ENCODE data around the gene CIC. TPM values are rescaled to one million over a fixed set of nuclear protein-coding genes. Genes with fewer than 3 reads are reported as not detected.

The CIC gene
- total and polyA plus RNA-seq, 9 of the 15 experiments (the other 6 are each of a cell fraction or from before 2014, with no cell fraction given): 0.07 to 44.7 (median 8.6) TPM

DNA sequence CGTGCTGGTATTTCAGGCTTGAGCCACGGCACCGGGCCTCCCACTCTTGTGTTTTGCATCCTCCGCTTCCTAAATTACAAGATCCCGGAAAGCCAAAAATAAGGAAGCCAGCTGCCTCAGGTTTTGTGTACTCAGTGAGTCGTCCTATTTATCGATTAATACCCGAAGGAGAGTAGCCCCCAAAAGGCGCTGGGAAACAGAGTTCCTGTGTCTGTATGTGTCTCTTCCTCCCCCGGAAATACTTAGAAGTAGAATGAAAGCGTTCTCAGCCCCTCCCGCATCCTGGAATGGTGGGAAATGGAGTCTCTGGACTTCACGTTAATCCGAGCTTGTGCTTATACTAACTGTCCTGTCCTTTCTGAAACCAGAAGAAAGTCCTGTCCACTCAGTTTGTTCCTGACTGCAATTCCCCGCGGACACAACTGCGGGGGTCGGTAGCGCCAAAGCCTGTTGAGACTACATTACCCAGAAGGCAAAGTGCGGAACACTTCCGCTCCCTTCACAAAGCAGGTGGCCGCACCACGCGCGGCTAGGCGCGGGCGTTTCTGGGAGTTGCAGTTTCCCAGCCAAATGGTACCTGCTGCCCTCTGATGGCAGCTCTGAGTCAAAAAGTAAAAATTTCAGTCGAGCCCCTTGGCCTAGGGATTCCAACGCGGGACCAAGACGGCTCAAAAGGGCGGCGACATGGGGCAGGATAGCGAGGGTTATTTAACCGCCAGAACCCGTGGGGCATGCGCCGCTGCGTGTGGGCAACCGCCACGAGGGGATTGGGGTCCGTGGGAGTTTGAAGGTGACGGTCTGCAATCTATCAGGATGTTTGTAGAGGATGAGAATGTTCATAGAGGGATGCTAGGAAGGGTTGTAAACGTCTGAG lies 24.5 kb upstream of the CIC start (continued):
- TF ChIP-seq, protein P1, sequence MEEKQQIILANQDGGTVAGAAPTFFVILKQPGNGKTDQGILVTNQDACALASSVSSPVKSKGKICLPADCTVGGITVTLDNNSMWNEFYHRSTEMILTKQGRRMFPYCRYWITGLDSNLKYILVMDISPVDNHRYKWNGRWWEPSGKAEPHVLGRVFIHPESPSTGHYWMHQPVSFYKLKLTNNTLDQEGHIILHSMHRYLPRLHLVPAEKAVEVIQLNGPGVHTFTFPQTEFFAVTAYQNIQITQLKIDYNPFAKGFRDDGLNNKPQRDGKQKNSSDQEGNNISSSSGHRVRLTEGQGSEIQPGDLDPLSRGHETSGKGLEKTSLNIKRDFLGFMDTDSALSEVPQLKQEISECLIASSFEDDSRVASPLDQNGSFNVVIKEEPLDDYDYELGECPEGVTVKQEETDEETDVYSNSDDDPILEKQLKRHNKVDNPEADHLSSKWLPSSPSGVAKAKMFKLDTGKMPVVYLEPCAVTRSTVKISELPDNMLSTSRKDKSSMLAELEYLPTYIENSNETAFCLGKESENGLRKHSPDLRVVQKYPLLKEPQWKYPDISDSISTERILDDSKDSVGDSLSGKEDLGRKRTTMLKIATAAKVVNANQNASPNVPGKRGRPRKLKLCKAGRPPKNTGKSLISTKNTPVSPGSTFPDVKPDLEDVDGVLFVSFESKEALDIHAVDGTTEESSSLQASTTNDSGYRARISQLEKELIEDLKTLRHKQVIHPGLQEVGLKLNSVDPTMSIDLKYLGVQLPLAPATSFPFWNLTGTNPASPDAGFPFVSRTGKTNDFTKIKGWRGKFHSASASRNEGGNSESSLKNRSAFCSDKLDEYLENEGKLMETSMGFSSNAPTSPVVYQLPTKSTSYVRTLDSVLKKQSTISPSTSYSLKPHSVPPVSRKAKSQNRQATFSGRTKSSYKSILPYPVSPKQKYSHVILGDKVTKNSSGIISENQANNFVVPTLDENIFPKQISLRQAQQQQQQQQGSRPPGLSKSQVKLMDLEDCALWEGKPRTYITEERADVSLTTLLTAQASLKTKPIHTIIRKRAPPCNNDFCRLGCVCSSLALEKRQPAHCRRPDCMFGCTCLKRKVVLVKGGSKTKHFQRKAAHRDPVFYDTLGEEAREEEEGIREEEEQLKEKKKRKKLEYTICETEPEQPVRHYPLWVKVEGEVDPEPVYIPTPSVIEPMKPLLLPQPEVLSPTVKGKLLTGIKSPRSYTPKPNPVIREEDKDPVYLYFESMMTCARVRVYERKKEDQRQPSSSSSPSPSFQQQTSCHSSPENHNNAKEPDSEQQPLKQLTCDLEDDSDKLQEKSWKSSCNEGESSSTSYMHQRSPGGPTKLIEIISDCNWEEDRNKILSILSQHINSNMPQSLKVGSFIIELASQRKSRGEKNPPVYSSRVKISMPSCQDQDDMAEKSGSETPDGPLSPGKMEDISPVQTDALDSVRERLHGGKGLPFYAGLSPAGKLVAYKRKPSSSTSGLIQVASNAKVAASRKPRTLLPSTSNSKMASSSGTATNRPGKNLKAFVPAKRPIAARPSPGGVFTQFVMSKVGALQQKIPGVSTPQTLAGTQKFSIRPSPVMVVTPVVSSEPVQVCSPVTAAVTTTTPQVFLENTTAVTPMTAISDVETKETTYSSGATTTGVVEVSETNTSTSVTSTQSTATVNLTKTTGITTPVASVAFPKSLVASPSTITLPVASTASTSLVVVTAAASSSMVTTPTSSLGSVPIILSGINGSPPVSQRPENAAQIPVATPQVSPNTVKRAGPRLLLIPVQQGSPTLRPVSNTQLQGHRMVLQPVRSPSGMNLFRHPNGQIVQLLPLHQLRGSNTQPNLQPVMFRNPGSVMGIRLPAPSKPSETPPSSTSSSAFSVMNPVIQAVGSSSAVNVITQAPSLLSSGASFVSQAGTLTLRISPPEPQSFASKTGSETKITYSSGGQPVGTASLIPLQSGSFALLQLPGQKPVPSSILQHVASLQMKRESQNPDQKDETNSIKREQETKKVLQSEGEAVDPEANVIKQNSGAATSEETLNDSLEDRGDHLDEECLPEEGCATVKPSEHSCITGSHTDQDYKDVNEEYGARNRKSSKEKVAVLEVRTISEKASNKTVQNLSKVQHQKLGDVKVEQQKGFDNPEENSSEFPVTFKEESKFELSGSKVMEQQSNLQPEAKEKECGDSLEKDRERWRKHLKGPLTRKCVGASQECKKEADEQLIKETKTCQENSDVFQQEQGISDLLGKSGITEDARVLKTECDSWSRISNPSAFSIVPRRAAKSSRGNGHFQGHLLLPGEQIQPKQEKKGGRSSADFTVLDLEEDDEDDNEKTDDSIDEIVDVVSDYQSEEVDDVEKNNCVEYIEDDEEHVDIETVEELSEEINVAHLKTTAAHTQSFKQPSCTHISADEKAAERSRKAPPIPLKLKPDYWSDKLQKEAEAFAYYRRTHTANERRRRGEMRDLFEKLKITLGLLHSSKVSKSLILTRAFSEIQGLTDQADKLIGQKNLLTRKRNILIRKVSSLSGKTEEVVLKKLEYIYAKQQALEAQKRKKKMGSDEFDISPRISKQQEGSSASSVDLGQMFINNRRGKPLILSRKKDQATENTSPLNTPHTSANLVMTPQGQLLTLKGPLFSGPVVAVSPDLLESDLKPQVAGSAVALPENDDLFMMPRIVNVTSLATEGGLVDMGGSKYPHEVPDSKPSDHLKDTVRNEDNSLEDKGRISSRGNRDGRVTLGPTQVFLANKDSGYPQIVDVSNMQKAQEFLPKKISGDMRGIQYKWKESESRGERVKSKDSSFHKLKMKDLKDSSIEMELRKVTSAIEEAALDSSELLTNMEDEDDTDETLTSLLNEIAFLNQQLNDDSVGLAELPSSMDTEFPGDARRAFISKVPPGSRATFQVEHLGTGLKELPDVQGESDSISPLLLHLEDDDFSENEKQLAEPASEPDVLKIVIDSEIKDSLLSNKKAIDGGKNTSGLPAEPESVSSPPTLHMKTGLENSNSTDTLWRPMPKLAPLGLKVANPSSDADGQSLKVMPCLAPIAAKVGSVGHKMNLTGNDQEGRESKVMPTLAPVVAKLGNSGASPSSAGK (IDR thresholded peaks at IDR 0.05): no peak; the same call in 1 of the 2 replicates
- TF ChIP-seq ZNF589 (CRISPR knock-in tag; IDR thresholded peaks at IDR 0.05; ENCODE audit: low read depth): no peak
- no peak for TF ChIP-seq ZNF707 (CRISPR knock-in tag; conservative IDR thresholded peaks at IDR 0.05)
- TF ChIP-seq NFYB (IDR thresholded peaks at IDR 0.05; ENCODE audit: extremely low read depth, insufficient read length): no peak
- TF ChIP-seq CEBPG (CRISPR knock-in tag; IDR thresholded peaks at IDR 0.05): no peak
- no peak for TF ChIP-seq CEBPG (tag; conservative IDR thresholded peaks at IDR 0.05 in 1 of 2, IDR thresholded peaks at IDR 0.05 in 1 of 2)
- TF ChIP-seq KHSRP (IDR thresholded peaks at IDR 0.05): no peak
- no peak for TF ChIP-seq ZFPM2 (CRISPR knock-in tag; IDR thresholded peaks at IDR 0.05)
- TF ChIP-seq, protein P2, sequence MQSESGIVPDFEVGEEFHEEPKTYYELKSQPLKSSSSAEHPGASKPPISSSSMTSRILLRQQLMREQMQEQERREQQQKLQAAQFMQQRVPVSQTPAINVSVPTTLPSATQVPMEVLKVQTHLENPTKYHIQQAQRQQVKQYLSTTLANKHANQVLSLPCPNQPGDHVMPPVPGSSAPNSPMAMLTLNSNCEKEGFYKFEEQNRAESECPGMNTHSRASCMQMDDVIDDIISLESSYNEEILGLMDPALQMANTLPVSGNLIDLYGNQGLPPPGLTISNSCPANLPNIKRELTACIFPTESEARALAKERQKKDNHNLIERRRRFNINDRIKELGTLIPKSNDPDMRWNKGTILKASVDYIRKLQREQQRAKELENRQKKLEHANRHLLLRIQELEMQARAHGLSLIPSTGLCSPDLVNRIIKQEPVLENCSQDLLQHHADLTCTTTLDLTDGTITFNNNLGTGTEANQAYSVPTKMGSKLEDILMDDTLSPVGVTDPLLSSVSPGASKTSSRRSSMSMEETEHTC (IDR thresholded peaks at IDR 0.05): peak; percentile 58; the same call in 1 of the 2 replicates
- peak; percentile 76 to 80 for TF ChIP-seq NRF1 (conservative IDR thresholded peaks at IDR 0.05 in 1 of 2, IDR thresholded peaks at IDR 0.05 in 1 of 2)
- no peak for TF ChIP-seq KLF13 (tag; IDR thresholded peaks at IDR 0.05; ENCODE audit: borderline replicate concordance, low read depth)
- TF ChIP-seq POLR2AphosphoS2 (IDR thresholded peaks at IDR 0.05; ENCODE audit: low read length): no peak; the same call in 1 of the 2 replicates
- TF ChIP-seq HSF4 (CRISPR knock-in tag; IDR thresholded peaks at IDR 0.05; ENCODE audit: borderline replicate concordance): no peak
- TF ChIP-seq PHB2 (IDR thresholded peaks at IDR 0.05; ENCODE audit: low read depth): no peak
- no peak for TF ChIP-seq PURB (CRISPR knock-in tag; IDR thresholded peaks at IDR 0.05; ENCODE audit: low read depth)
